ENCODE data around the gene CDT1.

The CDT1 gene

DNA sequence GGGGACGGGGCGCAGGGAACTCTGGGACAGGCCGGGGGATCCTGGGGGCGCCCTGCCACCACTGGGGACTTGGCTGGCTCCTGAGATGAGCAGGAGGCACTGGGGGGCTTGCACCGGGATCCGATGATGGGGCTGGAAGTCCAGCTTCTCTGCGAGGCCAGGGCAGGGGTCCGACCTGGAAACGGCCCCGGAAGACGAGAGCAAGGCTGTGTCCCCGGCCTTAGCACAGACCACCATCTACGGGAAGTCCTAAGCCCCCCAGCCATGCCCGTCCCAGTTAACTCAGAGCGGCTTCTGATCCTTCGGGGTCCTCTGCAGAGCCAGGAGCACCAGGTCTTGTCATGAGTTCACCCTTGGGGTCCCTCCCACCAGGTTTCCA, 573 bp downstream of the CDT1 start:
- no peak for DNase-seq (ENCODE audit: low read depth in 3 of 3, low spot score in 1 of 3)

DNA sequence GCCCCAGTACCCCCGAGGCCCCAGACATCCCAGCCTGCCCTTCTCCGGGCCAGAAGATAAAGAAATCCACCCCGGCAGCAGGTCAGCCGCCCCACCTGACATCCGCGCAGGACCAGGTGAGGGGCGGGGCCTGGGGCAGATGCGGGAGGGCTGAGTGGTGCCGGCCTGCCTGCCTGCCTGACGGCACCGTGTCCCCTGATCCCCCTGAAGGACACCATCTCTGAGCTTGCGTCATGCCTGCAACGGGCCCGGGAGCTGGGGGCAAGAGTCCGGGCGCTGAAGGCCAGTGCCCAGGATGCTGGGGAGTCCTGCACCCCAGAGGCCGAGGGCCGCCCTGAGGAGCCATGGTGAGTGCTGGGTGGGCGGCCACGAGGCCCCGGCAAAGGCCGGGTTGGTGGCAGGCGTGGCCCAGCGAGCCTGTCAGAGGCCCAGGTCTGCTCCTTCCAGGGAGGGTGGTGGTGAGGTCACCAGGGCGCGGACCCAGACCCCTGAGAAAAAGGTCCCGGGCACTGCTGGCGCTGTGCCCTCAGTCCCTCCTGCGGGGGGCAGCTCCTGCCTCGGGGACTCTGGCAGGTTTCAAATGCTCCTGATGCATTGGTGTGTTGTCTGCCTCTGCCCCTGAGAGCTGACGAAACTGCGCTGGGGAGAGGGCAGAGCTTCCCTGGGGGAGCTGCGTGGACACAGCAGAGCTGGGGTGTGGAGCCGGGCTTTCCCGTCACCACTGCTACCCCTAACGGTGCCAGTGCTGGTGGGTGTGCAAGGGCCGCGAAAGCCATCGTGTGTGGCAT, 1.2 kb downstream of the CDT1 start:
- no peak for DNase-seq (ENCODE audit: low read depth in 3 of 3, low spot score in 1 of 3)

DNA sequence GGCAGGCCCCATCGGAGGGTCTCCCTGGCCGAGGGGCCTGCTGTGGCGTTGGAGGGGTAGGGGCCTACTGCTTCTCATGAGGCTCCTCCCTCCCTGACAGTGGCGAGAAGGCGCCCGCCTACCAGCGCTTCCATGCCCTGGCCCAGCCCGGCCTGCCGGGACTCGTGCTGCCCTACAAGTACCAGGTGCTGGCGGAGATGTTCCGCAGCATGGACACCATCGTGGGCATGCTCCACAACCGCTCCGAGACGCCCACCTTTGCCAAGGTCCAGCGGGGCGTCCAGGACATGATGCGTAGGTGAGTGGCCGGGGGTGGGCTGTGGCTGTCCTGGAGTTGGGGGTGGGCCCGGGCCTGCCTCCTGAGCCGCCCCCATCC, 1.7 kb downstream of the CDT1 start:
- DNase-seq (ENCODE audit: low read depth in 3 of 3, low spot score in 1 of 3) = no peak

DNA sequence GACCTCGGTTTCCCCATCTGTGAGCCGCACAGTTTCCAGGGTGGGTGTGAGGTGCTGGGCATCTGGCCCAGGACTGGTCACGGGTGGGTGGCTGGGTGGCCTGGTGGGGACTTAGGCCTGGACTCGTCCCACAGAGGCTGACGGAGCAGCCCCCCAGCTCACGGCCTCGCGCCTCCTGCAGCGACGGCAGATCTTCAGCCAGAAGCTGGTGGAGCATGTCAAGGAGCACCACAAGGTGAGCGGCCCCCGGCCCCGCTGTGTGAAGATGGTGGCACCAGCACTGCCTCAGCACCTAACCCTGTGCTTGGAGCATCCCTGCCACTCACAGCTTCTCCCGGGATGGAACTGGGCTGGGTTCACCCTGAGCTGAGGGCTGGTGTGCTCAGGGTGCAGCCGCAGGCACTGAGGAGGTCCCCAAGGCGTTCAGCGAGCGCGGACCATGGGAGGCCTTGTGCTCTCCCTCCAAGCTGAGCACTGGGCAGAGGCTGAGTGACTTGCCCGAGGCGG, 2.4 kb downstream of the CDT1 start:
- DNase-seq (ENCODE audit: low read depth in 3 of 3, low spot score in 1 of 3) = no peak

DNA sequence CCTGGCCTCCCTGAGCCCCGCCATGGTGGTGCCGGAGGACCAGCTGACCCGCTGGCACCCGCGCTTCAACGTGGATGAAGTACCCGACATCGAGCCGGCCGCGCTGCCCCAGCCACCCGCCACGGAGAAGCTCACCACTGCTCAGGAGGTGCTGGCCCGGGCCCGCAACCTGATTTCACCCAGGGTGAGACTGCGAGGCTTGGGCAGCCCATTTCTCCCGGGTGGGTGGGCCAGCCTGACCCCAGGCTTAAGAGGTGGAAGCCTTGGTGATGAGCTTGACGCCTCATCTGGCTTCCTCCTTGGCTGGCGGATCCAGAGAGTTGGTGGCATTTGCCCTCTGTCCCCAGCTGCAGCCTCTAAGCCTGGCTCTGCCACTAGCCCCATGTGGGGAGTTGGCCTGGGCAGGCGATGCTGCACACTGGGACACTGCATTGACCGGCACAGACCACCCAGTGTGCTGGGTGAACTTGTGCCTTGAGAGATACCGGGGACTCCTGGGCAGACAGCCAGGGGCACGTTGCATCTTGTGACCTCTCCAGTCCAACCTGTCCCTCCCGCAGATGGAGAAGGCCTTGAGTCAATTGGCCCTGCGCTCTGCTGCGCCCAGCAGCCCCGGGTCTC, 3.0 kb downstream of the CDT1 start:
- no peak for DNase-seq (ENCODE audit: low read depth in 3 of 3, low spot score in 1 of 3)

DNA sequence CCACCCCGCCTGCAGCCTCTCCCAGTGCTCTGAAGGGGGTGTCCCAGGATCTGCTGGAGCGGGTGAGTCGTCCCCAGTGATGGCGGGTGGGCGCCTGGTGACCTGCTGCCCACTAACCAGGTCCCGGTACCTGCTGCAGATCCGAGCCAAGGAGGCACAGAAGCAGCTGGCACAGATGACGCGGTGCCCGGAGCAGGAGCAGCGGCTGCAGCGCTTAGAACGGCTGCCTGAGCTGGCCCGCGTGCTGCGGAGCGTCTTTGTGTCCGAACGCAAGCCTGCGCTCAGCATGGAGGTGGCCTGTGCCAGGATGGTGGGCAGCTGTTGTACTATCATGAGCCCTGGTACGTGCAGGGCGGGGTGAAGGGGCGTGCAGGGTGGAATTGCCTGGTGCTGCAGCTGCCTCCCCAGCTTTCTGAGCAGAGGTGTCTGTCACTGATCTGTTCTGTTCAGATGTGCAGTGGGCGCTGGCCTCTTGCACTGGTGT, 3.6 kb downstream of the CDT1 start:
- DNase-seq (ENCODE audit: low read depth in 3 of 3, low spot score in 1 of 3) = no peak

DNA sequence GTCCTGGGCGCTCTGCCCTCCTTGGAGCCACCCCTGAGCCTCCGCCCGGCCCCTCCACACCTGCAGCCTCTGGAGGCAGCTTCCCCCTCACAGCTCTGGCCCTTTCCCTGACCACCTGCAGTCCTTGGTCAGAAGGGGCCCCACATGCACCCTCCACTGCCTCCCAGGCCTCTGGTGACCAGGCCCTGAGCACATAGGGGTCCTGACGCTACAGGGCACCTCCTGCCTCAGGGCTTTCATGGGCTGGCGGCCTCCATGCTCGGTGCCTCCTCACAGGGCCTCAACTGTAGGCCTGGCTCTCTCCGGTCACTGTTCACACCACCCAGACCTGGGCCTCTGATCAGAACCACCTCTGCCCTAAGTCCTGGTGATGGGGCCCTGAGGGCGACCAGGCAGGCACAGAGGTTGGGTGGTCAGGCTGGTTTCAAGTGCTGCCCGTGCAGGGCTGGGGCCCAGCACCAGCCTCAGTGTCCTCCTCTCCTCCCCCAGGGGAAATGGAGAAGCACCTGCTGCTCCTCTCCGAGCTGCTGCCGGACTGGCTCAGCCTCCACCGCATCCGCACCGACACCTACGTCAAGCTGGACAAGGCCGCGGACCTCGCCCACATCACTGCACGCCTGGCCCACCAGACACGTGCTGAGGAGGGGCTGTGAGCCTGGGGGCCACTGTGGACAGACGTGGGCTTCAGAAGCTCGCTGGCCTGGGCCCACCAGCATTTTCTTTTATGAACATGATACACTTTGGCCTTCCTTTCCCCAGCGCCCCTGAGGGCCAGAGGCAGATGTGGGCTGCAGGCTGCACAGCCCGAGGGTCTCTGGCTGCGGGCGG, 4.3 kb downstream of the CDT1 start:
- no peak for DNase-seq (ENCODE audit: low read depth in 3 of 3, low spot score in 1 of 3)

DNA sequence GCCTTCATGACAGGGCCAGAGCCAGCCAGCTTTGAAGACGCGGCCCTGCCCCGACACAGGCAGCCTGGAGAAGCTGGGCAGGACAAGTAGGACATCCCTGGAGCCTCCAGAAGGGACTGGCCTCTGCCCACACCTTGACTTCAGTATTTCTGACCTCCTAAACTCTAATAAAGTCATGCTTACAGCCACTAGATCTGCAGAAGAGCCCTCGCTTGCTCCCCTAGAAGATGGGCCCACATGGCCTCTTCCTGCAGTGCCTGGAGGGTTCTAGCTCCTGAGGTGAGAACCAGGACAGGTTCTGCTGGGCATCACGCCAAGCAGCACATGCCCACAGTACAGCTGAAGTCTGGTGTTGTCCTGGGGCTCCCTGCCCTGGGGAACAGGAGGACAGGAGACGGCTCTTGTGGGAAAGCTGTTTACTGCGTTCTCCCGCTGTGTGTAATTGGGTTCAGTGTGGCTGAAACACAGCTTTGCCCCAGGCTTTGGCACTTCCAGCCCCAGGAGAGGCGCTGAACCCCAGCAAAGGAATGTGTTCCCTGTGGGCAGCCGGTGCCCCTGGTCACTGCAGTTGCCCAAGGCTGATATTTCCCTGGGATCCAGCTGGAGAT, 5.6 kb downstream of the CDT1 start:
- DNase-seq (ENCODE audit: low read depth in 3 of 3, low spot score in 1 of 3) = no peak

DNA sequence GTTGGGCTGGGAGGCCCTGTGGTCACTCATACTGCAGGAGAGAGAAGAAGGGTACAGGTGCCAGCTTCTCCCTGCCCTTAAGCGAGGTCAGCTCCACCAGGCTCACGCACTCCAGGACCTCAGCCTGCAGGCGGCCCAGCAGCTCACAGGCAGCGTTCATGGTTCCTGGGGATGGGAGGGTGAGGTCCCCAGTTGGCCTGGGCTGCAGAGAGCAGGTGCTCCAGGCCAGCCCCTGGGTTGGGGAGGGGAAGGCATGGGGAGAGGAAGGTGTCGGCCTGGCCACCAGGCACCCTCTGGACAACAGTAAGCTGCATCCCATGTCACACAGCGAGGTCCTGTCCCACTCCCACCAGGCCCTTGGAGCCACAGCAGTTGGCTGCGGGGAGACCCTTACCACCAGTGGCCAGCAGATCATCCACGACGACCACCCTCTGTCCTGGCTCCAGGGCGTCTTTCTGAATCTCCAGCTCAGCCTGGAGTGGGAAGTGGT, 6.1 kb downstream of the CDT1 start:
- no peak for DNase-seq (ENCODE audit: low read depth in 3 of 3, low spot score in 1 of 3)

DNA sequence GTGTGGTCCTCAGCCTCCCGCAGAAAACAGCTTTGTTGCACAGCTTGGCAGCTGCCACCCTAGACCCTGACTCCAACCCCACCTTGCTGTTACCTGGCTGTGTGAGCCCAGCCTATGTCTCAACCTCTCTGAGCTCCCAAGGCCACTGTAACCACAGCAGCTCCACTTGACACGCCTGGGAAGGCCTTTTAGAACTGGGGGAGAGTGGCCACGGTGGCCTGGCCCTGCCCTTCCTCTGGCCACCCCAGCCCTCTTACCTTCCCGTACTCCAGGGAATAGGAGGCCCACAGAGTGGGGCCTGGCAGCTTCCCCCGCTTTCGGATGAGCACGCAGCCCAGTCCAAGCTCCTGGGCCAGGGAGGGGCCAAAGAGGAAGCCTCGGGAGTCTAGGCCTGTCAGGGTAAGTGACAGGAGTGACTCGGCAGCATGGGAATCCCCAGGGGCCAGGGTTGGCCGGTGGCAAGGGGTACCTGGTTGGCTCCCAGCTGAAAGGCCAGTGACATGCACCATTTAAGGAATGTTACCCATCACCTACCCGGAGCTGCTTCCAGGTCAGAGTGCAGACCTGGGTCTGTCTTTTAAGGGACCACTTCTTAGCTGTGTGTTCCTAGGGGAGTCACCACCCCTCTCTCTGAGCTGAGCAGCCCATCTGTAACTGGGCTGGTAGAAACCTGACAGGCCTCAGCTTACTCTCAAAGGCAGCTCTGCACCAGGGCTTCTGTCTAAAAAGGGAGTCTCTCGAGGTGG, 6.8 kb downstream of the CDT1 start:
- DNase-seq (ENCODE audit: low read depth in 3 of 3, low spot score in 1 of 3) = no peak

DNA sequence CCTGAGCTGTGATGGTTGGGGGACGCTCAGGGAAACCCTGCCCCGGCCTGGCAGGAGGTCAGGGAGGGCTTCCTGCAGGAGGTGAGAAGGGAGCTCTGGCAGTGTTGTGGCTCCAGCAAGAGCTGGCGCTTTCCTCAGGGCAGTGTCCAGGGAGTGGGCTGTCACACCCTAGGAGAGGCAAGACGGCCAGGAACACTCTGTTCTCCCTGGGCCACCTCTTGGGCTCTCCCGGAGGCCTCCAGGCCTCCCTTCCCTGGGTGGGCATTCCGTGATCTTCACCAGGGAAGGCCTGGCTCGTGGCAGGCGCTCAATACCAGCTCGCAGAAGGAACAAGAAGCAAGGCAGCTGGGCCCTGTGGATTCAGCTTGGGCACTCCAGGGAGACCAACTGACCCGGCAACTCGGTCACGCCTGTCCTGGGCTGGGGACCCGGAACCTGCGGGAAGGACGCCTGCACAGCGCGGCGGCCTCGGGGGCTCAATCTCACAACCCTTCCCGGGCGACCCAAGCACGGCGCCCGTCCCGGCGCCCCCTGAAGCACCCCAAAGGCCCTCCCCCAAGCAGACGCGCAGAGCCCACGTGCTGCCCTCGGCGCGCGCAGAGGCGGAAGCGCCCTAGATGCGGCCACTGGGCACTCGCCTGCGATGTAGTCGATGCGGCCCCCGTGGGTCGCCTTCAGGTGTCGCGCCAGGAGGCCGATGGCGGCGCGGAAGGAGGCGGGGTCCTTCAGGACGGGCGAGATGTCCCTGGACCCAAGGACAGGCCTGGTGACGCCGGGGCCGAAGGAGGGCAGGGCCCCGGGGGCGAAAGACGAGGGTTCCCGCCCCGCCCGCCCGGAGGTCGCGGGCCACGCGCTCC, 7.6 kb downstream of the CDT1 start:
- peak in 2 of 3 donors; percentile 31 to 55 for DNase-seq (ENCODE audit: low read depth in 3 of 3, low spot score in 1 of 3)

DNA sequence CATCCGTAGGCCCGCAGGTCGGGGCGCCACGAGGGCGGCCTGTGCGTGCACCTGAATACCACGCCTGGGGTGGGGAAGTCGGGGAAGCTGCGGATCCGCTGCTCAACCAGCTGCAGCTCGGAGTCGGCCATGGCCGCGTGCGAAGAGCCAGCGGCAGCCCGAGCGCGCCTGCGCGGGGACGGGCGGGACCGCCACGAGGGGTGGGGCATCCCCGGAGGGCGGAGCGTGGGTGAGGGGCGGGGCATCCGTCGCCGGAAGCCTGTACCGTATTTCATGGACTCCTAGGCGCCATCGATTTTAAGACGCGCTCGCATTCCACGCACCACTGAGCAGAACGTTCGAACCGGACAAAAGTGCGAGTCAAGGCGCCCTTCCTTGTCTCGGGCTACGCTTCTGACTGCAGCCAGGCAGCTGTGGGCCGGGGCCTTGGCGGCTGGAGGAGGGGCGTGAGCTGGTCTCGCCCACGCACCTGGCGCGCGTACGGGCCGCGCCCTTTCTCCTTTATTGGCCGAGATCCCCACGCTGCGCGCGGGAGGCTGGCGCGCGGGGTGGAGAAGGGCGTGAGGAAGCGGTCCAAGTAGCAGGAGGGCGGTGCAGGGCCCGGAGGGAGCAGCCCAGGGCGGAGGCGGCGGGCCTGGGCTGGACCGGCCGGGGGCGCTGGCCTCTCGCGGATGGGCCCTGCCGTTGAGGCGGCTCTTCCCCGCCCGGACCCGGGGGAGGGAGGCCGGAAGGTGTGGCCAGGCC, 8.4 kb downstream of the CDT1 start, which contains the start of gene APRT:
Gene APRT (minus strand): TSS at position 160 of the 744 bp plus-strand sequence. CDS start 29 bp downstream, at position 131.
- DNase-seq (ENCODE audit: low read depth in 3 of 3, low spot score in 1 of 3) = peak; percentile 91 to 99 (median 96)

DNA sequence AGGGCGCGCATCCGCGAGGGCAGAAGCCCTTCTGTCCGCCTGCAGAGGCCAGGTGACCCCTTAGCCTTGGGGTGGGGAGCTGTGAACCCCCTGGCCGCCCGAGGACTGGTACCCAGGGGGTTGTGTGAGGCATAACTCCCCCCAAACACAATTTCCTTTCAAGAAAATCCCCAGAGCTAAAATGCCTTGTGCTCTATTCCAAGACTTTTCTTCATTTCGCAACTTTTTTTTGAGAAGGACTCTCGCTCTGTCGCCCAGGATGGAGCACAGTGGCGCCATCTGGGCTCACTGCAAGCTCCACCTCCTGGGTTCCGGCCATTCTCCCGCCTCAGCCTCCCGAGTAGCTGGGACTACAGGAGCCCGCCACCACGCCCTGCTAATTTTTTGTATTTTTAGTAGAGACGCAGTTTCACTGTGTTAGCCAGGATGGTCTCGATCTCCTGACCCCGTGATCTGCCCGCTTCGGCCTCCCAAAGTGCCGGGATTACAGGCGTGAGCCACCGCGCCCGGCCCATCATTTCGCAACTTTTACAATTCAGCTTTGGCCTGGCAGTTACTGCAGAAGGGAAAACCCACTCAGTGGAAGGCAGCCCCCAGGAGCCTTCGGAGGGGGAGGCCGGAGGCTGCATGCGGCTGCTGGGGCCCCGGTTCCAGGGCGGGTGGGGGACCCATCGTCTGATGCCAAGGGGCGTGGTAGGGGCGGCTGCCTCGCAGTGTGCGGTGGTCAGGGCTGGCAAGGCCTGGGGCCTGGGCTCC, 9.1 kb downstream of the CDT1 start:
- no peak for DNase-seq (ENCODE audit: low read depth in 3 of 3, low spot score in 1 of 3)

DNA sequence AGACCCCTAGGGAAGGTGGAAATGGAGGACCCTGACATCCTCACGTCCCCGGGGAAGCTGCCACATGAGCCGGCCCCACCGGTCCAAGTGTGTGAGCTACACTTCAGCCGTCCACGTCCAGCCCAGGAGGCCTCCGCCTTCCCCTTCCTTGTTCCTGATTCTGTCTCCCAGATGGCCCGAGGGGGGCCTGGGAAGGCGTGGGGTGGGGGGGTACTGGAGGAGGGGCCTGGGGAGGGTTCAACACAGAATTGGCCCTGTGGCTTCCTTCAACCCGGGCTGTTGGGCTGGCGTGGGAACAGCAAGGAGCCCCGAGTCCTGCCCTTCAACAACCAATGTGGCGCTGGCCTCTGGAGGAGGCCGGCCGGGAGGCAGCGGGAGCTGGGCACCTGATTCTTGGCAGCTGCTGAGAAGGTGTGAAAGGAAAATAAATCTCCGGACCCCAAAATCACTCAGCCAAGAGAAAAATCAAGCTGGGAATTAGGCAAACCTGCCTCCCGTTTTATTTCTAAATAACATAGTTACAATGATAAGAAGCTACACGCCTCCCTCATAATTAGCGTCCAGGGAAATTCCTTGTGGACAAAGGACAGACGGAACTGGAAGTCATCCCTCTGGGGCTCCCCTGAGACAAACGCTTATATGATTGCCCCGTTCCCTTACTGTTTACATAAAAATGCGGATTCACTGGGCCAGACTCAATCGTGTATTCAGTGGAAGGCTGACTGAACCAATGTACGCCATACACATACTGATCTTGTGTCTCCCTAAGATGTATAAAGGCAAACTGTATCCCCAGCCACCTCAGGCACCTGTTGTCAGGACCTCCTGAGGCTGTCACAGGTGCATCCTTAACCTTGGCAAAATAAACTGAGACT, 9.9 kb downstream of the CDT1 start:
- DNase-seq (ENCODE audit: low read depth in 3 of 3, low spot score in 1 of 3) = no peak

DNA sequence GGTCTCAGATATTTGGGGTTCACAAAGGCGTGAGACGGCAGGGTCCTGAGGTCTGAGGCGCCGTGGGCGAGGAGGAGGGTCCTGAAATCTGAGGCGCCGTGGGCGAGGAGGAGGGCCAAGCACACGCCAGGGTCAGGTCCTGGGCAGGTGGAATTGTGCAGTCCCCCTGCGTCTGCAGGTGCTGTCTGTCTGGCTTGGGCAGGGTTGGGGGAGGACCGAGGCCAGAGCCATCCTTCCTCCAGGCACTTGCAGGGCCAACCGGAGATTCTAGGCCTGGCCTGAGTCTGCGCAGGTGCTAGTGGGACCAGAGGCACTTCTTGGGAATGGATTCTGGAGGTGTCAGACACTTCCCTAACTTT, 10.5 kb downstream of the CDT1 start:
- no peak for DNase-seq (ENCODE audit: low read depth in 3 of 3, low spot score in 1 of 3)

DNA sequence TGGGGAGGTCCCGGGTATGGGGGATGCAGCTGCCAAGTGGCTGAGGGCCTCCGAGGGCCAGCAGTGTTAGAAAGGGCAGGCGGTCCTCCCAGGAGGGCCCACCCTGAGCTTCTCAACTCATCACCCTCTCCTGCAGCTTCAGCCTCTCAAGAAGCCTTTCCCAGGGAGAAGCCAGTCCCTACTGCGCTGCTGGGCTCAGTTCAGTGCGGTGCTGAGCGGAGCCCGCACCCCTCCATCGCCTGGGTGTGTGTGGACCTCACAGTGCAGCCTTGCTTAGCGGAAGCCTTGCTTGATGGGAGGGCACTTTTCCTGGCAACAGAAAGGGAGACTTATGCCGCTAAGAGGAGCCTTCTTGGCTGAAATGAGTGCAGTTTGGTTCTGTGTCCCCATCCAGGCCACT, 11.6 kb downstream of the CDT1 start:
- DNase-seq (ENCODE audit: low read depth in 3 of 3, low spot score in 1 of 3) = no peak
